GM21619 (cell line): ENCODE measurements around the gene DDX59.

Source experiments
- ATAC-seq: cut with Tn5 transposase; IDR thresholded peaks from one replicate; pipeline ENCODE4 v1.9.1; 2021; ENCODE audit not compliant: unreplicated experiment

Gene DDX59

DNA sequence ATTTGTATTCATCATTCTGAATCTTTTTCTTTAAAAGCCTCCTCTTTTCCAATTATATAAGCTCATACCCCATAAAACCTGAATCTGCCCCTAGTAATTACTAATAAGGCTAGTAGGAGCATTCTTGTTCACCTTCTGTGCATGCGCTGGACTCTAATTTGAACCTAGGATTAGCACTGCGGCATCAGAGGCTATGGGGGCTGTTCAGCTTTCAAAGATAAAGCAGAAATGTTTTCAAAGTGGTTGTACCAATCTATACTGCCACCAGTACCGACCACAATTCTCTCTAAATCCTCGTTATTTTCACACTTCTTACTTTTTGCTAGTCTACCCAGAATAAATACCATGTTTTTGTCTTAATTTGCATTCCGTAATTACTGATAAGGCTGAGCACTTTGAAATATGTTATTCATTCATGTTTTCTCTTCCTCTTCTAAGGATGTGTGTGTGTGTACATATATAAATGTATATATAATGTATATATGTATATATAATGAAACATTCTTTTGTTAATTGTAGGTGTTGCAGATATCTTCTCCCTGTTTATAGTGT is 1.6 kb upstream of the DDX59 start:
- no peak for ATAC-seq

- peak; percentile 15 for ATAC-seq
These were observed 773 bp upstream of the DDX59 start for GRCh38 chr1:200670242-200671118.

DNA sequence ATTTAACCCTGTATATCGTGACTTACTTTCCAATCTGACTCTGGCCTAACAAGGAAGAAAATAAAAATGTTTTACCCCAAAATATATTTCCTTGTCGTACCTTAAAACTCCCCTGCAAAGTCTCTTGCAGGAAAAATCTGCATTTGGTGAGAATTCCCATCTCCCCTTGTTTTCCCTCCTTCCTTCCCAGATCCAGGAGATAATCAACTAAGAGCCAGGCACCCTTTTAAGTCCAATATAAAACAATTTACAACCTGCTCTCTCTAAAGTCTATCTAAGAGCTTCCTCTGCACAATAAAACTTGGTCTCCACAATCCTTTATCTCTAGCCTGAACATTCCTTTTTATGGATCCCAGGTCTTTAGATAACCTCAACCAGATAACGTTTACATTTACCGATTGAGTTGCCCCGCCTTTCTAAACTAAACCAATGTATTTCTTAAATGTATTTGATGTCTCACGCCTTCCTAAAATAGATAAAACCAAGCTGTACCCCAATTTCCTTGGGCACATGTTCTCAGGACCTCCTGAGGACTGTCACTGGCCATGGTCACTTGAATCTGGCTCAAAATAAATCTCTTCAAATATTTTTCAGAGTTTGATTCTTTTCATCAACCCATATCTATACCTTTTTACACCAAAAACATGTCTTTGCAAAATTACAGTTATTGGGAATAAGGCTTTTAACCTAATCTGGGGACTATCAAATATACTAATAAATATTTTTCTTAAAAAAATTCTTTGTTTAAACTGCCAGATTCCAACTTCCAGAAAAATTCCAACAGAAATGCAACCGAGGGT is 993 bp downstream of the DDX59 start:
- ATAC-seq, result no peak

DNA sequence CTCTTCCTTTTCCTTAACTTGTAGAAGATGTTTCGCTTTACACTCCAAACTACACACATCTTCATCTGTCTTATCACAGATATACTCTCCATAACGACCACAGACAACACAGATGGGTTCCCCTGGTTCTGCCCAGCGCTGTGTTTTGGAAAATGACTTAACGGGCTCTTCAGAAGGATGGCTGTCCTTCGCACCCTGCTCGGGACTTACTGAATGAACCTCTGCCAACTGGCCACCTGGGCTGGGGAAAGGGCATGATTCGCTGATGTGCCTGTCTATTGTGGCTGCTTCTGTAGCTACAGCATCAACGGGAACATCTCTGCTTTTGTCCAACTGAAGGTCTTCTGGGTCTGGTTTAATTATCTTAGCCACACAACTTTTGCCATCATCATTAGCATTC is 3.4 kb downstream of the DDX59 start:
- no peak for ATAC-seq

GRCh38 chr1:200665861-200666260 is 3.8 kb downstream of the DDX59 start:
- no peak for ATAC-seq

GRCh38 chr1:200660719-200661118 is 9.0 kb downstream of the DDX59 start:
- no peak for ATAC-seq

- no peak for ATAC-seq
These were observed 10.4 kb downstream of the DDX59 start for GRCh38 chr1:200659269-200659668.

GRCh38 chr1:200658037-200658818 is 11.5 kb downstream of the DDX59 start:
- ATAC-seq, result no peak

- peak; percentile 91 for ATAC-seq
These were observed 15.0 kb downstream of the DDX59 start for GRCh38 chr1:200654660-200655059.

GRCh38 chr1:200653022-200653462 is 16.7 kb downstream of the DDX59 start:
- ATAC-seq, result no peak

GRCh38 chr1:200652378-200652777 is 17.3 kb downstream of the DDX59 start:
- no peak for ATAC-seq

DNA sequence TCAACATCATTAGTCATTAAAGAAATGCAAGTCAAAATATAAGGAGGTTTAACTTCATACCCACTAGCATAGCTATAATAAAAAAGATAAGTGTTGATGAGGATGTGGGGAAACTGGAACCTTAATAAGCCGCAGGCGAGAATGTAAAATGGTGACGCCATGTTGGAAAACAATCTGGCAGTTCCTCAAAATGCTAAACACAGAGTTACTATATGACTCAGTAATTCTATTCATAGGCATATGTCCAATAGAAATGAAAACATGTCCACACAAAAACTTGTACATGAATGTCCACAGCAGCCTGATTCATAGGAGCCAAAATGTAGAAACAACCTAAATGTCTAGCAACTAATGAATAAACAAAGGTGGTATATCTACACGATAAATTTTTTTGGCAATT is 23.2 kb downstream of the DDX59 start:
- ATAC-seq, result no peak

DNA sequence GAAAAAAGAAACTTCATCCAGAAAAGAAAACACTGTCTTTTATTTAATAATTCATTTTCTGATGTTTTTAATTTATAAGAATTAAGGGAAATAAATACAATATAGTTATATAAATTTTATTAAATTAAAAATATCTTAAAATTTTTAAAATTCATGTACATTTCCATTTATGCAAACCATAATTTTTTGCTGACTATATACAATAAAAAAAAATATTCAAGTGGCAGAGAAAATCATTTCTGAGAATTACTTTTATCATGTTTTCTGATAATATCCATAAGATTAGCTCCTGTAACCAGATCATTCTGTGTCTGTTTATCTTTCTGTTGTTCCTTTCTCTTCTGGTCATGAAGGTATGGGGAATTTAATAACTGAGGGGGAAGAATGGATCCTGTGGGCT is 25.7 kb downstream of the DDX59 start:
- ATAC-seq, result no peak

GRCh38 chr1:200642481-200642880 is 27.2 kb downstream of the DDX59 start:
- ATAC-seq, result no peak

GRCh38 chr1:200640963-200641401 is 28.7 kb downstream of the DDX59 start:
- ATAC-seq, result no peak

GRCh38 chr1:200640373-200640962 is 29.2 kb downstream of the DDX59 start:
- peak; percentile 6 for ATAC-seq

- ATAC-seq, result no peak
These were observed 31.6 kb downstream of the DDX59 start for GRCh38 chr1:200638073-200638472.

DNA sequence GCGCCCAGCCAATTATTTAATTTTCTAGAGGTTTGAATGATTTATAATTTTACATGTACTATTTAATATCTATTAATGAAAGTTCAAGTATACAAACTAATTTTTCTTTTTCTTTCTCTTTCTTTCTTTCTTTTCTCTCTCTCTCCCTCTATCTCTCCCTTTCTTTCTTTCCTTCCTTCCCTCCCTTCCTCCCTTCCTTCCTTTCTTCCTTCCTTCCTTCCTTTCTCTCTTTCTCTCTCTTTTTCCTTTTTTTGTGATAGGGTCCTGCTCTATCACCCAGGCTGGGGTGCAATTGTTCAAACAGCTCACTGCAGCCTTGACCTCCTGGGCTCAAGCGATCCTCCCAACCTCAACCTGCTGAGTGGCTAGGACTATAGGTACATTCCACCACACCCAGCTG is 33.0 kb downstream of the DDX59 start:
- no peak for ATAC-seq

DNA sequence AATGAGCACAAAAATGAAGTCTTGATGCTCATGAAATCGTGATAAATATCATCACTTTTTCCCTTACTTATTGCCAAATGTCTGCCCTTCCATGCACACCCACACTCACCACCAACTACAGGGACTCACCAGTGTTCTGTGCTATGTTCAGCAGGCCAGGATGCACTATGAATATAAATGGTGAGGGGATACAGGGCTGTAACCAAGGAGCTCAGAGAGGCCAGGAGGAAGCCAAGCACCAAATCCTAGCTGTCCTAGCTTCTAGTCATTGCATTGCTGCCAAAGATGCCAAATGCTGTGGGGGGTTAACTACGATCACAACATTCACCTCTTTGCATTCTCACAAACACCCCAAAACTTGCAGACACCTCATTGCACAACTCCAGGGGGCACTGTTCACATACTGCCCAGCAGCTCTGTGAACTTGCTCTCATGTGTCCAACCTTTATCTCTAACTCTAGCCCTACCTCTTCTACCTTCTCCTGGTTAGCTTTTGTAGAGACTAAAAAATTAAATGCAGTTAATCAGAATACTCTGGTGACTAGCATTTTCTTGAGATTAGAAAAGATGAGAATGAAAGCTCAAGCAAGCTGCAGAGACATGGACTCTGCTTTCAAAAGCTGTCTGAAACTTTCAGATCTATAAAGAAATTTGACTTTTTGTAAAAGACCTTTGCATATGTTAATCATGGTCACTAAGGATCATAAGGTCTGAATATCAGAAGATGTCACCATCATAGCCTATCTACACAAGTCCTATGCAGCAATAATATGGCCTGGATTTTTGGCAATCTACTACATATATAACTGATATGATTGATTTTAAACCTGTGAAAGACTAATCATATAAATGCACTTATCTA is 35.2 kb downstream of the DDX59 start:
- ATAC-seq, result peak; percentile 49

DNA sequence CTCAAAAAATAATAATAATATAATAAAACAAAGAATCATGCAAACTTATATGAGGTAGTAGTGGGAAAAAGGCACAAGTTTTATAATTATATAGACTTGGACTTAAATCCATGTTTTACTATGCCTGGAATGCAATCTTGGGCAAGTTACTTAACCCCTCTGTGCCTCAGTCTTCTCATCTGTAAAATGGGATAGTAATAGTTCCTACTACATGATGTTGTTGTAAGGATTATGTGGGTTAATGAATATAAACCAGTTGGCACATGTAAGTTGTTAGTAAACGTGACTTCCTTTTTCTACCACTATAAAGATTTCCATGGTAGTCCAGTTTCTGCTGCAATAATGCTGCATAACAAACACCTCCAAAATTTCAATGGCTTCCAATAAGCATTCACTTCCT is 38.3 kb downstream of the DDX59 start:
- ATAC-seq, result no peak
